Activated T-cell treated with anti-CD3 and anti-CD28 coated beads, Interleukin-2, amount 50 U/mL, for 1 hour (primary cell): ENCODE data around the gene PERM1.
A peak's percentile ranks its signal among the peaks of the same experiment; 100 is the strongest.
"Not testable (repeated sequence)": the region's sequence is repeated elsewhere in the genome, so short reads cannot be mapped to it uniquely, and the experiment has no call there.

ENCODE experiments used
- DNase-seq: peaks from one replicate; pipeline ENCODE4 v3.0.0-alpha.2; 2020

PERM1 gene

DNA sequence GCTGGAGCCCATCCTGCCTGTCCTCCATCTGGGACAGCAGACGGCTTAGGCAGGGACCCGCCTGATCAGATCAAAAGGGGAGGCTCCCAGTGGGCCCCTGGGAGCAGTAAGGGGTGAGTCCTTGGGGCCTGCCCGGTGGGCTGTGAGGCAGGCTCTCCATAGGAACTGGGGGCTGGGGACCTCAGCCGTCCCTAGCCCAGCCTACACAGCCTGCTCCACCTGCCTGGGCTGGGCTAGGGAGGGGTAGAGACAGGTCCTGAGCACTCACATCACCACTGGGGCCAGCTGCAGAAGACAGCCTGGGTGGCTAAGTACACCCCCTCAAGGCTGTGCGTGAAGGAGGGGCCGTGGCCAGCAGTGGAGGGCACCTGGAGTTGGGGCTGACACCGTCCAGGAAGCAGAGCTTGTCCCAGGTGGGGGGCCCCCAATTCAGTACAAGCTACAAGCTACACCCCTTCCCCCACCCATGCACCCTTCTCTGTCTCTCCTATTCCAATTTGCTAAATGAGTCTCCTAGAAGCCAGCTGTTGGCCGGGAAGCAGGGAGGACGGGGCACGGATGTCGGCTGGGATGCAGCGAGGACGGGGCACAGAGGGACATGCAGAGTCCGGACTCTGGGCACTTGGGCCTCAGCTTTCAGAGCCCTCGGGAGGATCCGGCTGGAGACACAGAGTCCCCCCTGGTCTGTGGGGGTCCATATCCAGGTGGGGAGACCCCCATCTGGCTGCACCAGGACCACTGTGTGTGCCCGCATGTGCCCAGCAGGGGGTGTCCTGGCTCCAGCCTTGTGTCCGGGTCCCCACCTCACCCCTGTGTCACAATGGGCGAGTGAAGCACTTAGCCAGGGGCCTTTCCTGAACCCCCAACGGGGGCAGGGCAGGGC is 33.1 kb upstream of the PERM1 start:
- peak; percentile 29 for DNase-seq

DNA sequence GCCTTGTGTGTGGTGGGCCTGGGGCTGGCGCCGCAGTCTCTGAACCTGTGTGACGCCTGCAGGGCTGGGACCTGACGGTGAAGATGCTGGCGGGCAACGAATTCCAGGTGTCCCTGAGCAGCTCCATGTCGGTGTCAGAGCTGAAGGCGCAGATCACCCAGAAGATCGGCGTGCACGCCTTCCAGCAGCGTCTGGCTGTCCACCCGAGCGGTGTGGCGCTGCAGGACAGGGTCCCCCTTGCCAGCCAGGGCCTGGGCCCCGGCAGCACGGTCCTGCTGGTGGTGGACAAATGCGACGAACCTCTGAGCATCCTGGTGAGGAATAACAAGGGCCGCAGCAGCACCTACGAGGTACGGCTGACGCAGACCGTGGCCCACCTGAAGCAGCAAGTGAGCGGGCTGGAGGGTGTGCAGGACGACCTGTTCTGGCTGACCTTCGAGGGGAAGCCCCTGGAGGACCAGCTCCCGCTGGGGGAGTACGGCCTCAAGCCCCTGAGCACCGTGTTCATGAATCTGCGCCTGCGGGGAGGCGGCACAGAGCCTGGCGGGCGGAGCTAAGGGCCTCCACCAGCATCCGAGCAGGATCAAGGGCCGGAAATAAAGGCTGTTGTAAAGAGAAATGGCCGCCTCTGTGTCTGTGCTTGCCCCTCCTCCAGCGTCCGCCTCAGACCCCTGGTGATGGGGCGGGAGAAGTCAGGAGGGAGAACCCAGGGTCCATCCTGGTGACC is 32.2 kb upstream of the PERM1 start:
- peak; percentile 52 for DNase-seq

DNA sequence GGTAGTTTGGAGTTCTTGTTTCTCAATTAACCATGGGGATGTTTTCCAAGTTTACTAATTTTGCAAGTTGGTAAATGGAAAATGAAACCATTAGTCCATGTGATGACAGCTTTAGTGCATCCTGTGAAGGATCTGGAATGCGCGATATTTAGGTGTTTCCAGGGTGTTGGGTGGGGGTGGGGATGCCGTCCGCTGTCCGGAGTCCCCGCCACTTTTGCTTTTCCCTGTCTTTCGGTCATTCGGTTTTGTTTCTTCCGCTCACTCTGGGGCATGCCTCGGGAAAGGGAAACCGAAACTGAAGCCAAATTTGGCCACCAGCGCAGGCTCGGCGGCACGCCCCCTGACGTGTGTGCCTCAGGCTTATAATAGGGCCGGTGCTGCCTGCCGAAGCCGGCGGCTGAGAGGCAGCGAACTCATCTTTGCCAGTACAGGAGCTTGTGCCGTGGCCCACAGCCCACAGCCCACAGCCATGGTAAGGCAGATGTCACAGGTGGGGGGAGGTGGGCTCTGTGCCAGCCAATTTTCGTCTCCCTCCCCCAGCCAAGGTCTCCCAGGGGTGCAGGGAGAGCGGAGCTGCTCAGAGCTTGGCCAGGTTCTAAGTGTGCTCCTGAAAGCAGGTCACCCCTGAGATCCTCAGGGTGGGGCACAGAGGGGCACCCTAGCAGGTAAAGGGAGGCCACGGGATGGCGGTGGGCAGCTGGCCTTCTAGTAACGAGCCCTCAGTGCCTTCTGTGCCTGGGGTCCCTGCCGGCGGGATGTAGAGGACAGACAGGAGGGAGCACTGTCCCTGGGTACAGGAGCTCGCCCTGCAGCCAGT is 31.4 kb upstream of the PERM1 start, which contains the start of gene ISG15:
Gene ISG15, plus strand, starts transcription at position 393 of the 817 bp plus-strand sequence. Its CDS starts 77 bp downstream, at position 470.
- peak; percentile 88 for DNase-seq

DNA sequence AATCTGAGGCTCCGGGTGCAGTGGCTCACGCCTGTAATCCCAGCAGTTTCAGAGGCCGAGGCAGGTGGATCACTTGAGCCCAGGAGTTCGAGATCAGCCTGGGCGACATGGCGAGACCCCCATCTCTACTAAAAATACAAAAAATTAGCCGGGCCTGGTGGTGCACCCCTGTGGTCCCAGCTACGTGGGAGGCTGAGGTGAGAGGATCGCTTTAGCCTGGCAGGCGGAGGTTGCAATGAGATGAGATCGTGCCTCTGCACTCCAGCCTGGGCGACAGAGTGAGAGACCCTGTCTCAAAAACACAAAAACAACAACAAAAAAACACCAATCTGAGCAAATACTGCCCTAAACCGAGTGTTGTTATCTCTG is 30.8 kb upstream of the PERM1 start:
- not testable (repeated sequence) for DNase-seq

DNA sequence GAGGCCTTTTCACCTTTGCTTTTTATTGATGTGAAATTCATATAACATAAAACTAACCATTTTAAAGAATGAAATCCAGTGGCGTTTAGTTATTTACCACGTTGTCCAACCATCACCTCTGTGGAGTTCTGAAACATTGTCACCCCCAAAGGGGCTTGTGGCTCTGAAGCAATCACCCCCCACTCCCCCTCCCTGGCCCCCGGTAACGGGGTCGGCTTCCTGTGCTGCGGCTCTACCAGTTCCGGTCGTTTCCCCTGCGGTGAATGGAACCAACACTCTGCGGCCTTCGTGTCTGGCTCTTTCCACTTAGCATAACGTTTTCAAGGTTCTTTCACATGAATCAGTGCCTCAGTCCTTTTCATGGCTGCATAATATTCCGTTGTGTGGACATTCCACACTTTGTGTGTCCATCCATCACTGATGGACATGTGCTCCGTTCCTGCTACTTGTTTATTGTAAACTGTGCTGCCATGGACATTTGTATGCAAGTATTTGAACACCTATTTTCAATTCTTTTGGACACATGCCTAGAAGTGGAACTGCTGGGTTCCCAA is 29.6 kb upstream of the PERM1 start:
- no peak for DNase-seq

DNA sequence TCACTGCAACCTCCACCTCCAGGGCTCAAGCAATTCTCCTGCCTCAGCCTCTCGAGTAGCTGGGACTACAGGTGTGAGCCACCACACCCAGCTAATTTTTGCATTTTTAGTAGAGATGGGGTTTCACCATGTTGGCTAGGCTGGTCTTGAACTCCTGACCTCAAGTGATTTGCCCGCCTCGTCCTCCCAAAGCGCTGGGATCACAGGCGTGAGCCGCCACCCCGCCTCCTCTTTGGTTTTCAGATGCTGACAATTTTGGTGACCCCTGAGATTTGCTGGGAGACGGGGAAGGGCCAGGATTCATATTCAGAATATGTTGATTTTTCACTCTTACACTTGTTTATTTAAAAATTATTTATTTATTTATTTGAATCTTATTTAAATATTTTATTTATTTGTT is 28.2 kb upstream of the PERM1 start:
- DNase-seq = not testable (repeated sequence)

DNA sequence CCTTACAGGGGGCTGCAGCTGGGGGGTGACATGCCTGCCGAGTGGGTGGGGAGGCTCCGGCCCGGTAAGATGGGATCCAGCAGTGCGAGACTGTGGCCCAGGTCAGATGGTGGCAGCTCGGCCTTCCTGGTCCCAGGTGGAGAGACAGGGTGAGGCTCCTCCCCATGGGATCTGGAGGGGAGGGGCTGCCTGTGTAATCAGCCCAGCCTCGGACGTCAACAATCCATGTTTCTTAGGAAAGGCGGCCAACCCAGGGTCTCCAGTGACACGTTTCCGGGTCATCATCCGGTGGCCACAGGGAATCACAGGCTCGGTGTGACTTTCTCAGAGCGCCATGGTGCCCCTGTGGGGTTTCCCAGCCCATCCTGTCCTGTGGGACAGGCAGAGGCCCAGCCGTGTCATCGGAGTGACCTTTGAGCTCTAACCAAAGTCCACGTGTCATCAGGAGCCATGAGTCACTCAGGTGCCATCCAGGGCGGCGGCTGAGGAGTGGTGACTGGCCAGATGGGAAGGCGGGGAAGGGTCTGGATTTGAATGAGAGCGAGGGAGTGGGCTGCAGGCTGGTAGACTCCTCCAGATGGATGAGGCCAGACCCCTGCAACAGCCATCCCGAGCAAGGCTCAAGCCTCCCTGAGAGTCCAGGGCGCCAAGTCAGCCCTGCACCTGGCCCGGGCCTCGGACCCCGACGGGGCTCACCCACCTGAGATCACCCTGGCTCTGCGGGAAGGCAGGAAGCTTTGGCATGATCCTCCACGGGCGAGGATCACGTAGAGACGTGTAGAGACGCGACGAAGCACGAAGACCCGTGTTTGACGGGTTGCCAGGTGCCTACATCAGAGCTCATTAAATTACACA is 24.6 kb upstream of the PERM1 start:
- no peak for DNase-seq

DNA sequence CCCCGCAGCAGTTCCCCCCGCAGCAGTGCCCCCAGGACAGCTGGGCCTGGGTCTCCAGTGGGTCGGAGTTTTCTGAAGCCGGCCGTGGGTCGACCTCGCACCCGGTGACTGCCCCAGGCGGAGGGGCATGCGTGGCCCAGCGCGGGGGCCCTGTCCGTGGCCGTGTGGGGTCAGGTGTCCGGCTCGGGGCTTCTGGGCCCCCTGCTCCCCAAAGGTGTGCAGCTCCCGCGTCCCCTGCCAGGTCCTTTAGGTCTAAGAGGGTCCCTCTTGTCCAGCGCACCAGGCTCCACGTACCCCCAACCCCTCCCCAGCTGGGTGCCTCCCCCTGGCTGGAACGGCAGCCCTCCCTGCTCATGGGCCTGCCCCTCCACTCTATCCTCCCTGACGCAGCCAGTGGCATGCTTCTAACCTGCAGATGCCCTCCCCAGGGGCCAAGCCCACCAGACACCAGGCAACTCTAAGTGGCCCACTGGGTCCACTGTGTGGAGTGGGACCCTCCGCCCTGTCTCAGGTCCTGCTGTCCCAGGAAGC is 23.9 kb upstream of the PERM1 start:
- DNase-seq = no peak

DNA sequence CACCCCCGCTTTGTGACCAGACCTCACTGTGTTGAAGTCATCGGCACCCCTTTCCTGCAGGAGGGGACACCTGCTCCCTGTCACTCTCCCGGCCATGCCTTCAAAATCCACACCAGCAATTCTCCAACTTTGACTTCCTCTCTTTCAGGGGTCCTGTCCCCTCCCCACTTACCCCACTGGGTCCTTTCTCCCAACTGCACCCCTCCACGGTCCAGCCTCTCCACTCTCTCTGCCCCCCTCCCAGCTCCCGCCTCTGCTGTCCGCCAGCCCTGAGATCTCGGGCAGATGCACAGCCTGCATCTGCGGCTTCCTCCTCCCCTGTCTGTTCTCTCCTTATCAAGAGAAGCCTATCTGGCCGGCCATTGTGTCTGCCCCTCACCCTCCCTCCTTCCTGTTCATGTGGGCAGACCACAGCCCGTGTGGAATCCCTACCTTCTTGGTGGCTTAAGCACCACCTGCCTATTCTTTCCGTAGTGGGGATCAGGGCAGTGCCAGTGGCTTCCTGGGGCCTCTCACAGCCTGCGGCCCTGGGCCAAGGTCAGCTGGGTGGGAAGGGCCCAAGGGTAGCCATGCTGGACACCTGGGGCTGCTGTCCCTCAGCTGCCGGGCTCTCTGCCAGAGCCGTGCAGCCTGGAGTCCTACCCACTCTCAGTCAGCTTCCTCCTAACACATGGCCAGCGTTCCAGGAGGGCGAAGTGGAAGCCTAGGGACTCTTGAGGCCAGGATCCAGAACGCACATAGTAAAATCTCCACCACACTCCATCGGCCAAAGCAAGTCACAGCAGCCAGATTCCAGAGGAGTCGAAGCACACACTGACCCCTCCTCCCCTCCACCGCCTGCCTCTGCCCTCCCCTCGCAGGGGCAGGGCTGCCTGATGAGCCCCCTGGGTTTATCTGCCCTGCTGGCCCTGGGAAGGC is 23.1 kb upstream of the PERM1 start:
- no peak for DNase-seq

DNA sequence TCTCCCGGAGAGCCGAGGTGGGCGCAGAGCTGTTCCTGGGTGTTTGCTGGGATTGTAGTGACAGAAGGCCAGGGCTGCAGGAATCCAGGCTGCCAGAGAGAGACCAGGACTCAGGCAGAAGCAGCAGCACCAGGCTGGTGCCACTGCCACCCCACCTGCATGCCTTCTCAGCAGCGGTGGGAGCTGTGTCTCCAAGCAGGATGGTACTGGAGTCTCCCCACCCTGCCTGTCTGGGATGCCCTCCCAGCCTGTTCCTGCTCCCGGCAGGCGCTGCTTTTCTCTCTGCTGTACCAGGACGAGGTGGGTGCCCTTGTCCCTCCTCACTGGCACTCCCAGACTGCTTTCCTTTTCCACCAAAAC is 22.5 kb upstream of the PERM1 start:
- no peak for DNase-seq

DNA sequence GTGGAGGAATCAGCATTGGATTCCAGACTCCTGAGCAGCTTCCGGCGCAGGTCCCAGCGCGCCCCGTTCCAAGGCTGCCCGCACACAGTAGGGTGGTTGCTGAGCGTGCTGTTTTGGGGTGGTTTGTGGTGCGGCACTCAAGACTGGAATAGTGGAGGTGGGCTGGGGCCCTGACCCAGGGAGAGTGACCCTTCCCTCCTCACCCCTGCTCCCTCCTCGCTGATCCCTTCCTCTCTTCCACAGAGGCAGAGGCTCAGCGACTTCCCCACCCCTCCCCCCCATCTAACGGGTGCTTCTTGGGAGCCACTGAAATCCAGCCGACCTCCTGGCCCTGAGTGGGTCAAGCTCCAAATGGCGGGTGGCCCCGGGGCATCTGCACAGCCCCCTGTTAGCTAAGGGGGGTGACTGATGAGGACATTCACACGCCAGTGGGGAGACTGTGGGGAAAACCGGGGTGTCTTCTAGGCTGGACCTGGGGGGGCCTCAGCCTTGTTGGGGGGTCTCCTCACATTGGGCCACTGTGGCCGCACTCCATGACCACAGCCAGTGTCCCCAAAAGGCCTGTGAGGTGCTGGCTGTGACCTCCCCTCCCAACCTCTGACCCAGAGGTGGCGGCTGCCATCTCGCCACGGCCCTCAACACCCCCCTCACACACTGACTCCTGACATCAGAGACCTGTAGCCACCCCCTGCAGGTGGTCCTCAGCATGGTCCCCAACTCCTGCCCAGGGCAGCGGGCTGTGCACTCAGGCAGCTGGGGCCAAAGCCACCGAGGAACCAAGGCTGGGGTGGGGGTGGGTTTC is 21.9 kb upstream of the PERM1 start:
- no peak for DNase-seq

DNA sequence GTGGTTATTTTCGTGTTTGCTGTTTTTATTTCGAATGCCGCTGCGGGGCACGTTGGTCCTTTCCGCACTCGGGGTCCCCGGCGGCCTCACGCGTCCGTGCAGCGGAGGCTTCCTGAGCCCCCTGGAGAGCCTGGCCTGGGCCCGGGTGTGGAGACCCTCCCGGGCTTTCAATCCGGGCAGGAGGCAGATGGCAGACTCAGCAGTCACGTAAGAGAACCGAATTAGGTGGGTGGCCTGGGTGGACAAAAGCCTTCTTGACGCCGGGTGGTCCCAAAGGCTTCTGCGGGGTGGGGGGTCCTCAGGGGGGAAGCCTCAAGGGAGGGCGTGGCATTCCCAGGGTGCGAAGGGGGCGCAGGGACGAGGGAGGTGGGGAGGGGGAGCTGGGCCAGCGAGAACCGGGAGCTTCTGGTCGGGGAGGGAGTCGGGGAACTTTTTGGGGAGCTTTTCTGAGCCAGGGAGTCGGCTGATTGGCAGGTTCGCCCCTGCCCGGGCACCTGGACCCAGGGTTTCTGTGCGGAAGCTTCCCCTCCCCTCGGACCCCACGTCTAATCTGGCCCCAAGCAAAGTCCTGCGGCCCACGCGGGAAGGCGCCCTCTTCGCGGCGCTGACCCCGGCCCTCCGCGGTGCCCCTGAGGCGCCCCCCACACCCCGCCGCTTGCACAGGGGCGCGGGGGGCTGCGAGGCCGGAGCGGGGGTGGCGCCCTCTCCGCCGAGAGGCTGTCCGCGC is 19.3 kb upstream of the PERM1 start:
- peak; percentile 38 for DNase-seq

DNA sequence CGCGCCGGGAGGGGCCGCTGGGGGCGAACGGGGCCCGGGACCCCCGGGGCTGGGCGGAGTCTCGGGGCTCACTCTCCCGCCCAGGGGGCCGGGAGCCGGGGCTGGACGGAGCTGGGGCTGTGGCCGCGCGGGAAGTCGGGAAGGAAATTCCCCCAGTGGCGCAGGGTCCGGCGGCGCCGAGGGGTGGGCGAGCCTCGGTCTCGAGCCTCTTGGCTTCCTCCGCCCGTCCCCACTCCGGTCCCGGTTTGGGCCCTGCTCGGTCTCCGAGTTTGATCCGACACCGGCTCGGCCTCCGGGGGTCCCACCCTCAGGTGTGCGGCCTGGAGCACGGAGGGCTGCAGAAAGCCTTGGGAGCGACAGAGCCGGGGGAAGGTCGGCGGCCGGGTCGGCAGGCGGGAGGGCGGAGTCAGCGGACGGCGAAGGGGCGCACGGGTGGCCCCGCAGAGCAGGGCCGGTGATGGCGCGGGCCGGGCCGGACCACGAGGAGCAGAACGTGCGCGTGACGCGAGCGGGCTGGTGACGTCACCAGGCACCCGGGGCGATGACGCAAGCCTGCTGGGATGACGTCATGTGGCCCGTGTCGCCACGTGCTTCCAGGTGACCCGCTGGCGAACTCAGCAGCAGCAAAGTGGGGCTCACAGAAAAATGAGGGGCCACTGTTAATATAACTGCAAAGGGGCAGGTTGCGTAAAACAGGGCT is 18.6 kb upstream of the PERM1 start:
- DNase-seq = peak; percentile 88

DNA sequence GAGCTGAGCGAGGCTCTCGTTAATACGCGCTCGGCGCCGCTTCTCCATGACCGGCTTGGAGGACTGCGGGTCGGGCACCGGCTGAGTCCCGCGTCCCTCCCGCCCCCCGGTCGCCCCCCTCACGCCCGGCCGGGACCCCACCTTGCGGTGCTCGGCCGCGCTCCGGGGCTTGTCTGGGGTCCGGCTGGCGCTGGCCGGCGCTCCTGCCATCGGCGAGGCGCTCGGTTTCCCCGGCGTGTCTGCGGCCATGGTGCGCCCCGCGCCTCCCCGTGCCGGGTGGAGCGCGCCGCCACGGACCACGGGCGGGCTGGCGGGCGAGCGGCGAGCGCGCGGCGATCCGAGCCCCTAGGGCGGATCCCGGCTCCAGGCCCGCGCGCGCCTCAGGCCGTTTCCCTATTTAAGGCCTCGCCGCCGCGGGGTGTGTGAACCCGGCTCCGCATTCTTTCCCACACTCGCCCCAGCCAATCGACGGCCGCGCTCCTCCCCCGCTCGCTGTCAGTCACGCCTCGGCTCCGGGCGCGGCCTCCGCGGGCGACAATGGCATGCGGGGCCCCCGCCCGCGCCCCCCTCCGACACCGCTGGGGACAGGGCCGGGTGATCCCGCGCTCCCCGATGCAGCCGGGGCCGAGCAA is 17.9 kb upstream of the PERM1 start, which contains the start of gene HES4:
Gene HES4, minus strand, starts transcription at position 373 of the 632 bp plus-strand sequence. Its CDS starts 124 bp downstream, at position 249.
- peak; percentile 76 for DNase-seq

DNA sequence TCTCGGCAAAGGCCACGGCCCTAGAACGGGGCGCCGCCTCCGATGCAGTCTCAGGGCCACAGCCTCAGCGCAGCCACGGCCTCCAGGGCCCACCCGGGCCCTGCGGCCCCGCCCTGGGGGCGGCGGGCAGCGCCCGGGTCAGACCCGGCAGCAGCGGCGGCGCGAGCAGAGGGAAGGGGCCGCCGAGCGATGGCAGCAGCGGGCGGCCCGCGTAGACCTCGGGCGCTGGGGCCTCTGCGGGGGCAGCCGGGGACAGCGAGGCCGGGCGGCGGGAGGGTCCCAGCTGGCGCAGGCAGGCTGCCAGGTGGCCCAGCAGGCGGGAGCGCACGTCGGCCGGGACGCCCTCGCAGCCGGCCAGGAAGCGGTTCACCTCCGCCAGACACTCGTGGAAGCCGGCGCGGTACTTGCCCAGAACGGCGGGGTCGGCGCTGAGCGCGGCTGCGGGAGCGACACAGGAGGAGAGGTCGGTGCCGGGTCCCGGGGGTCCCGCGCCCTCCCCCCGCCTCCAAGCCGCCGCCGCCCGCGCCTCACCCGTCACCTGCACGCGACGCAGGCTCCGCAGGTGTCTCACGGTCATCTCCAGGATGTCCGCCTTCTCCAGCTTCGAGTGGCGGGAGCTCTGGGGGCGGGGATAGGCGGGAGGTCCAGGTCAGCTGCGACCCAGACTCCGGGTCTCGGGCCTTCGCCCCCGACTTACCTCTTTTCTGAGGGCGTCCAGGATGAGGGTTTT is 17.3 kb upstream of the PERM1 start:
- DNase-seq = peak; percentile 62

DNA sequence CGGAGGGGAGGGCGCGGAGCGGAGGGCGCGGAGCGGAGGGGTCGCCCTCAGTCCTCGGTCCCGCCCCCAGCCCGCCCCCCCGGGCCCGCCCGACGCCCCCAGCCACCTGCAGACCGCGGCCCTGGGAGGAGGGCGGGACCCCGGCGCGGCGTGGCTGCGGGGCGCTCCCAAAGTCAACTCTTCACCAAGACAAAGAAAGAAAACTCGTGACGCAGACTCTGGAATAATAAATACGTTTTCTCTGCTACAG is 16.8 kb upstream of the PERM1 start:
- DNase-seq = no peak
